Motor neuron (in vitro differentiated cells): Measurements from ENCODE around the gene HS6ST1. TPM values are rescaled to one million over a fixed set of nuclear protein-coding genes. Genes with fewer than 3 reads are reported as not detected.

Experiments used
- ATAC-seq, 8 experiments: fragments of 200-7000 bp; cut with Tn5 transposase; replicated peaks in 6 of 8; 2 replicates each; pipeline ENCODE4 v1.8.0; 2021; ENCODE audit warnings: mild to moderate bottlenecking in 8 of 8, moderate library complexity in 8 of 8
- H3K27ac ChIP-seq, 2 donors: fragments of 250-450 bp; sonication (Bioruptor Pico); 2 replicates each; pipeline ENCODE4 v1.9.0; 2021; ENCODE audit warnings: antibody characterized with exemption in 2 of 2, mild to moderate bottlenecking in 2 of 2, moderate library complexity in 1 of 2
- H3K4me1 ChIP-seq, 2 donors: fragments of 250-450 bp; sonication (Bioruptor Pico); replicated peaks in 1 of 2; 2 replicates each; pipeline ENCODE4 v1.6.1; 2021; ENCODE audit warnings: antibody characterized with exemption in 2 of 2, mild to moderate bottlenecking in 2 of 2, moderate library complexity in 1 of 2
- H3K4me3 ChIP-seq, 5 donors: fragments of 250-450 bp; sonication (Bioruptor Pico); 2 replicates each; pipeline ENCODE4 v1.9.0; 2021; ENCODE audit warnings: antibody characterized with exemption in 5 of 5, mild to moderate bottlenecking in 5 of 5, moderate library complexity in 4 of 5
- WGBS, 10 experiments: fragments of 450-650 bp; shearing (Covaris generic); methylation state at CpG; one replicate each; pipeline ENCODE4 v1.0.0; 2022; 5-methylcytosine and 5-hydroxymethylcytosine counted together
- in situ Hi-C, 9 experiments: fragments of 400-800 bp; cut with MboI; loops; one replicate each; pipeline ENCODE4 v1.15.0; 2021; ENCODE audit warnings: low sequenced_read_pairs in 9 of 9, low pct_unique_long_range_greater_than_20kb in 2 of 9; ENCODE audit not compliant: unreplicated experiment in 9 of 9
- total RNA-seq, 8 experiments: library from RNA; unstranded; fragments of 300-600 nt; gene quantifications; 2 replicates each; pipeline versions ENCODE4 v1.2.3 to v1.2.4, GENCODE V29; 2022

Gene HS6ST1
- total RNA-seq, 8 experiments from 2014 or later: 8.4 to 111 (median 54.1) TPM

- ATAC-seq: no peak
- in situ Hi-C loops: no loop called here
- H3K4me1 ChIP-seq: peaks cover 14 to 19% of the 10 kb centered on the region in 2 donors
- WGBS, 10 experiments: 83 to 100% (median 90%) methylated on average over 1 to 5 of the region's 11 CpGs; no CpG with 5 or more reads in 6 of the 10 experiments
- H3K4me3 ChIP-seq: no peak overlapping the region
- no peak overlapping the region for H3K27ac ChIP-seq
Measured at GRCh38 chr2:128359841-128360240, 41.2 kb upstream of the HS6ST1 start.

GRCh38 chr2:128358941-128359731 is 40.5 kb upstream of the HS6ST1 start:
- peaks cover 14 to 19% of the 10 kb centered on the region in 2 donors for H3K4me1 ChIP-seq
- no peak overlapping the region for H3K27ac ChIP-seq
- no peak for ATAC-seq
- in situ Hi-C loops: no loop called here
- H3K4me3 ChIP-seq: no peak overlapping the region
- WGBS, 10 experiments: 79 to 100% (median 86%) methylated on average over 1 to 9 of the region's 16 CpGs; no CpG with 5 or more reads in 3 of the 10 experiments

GRCh38 chr2:128357506-128358370 is 39.1 kb upstream of the HS6ST1 start:
- WGBS, 10 experiments: 40 to 100% (median 93%) methylated on average over 1 to 9 of the region's 12 CpGs; no CpG with 5 or more reads in 2 of the 10 experiments
- no peak for ATAC-seq
- no peak overlapping the region for H3K4me3 ChIP-seq
- in situ Hi-C loops: no loop called here
- peaks cover 10 to 12% of the 10 kb centered on the region in 2 donors for H3K4me1 ChIP-seq
- H3K27ac ChIP-seq: no peak overlapping the region

- ATAC-seq: no peak
- in situ Hi-C loops: no loop called here
- Histone ChIP-seq H3K4me3 (no peak overlapping the region), H3K27ac (no peak overlapping the region), H3K4me1 (no peaks in the 10 kb centered on the region)
- 40 to 100% (median 94%) methylated on average over 1 to 2 of the region's 2 CpGs; no CpG with 5 or more reads in 3 of the 10 experiments for WGBS, 10 experiments
Measured at GRCh38 chr2:128356127-128356526, 37.5 kb upstream of the HS6ST1 start.

- 29 to 95% (median 75%) methylated on average over 1 to 6 of the region's 6 CpGs; no CpG with 5 or more reads in 2 of the 10 experiments for WGBS, 10 experiments
- in situ Hi-C loops: no loop called here
- no peak overlapping the region for H3K4me3 ChIP-seq
- no peak overlapping the region for H3K27ac ChIP-seq
- H3K4me1 ChIP-seq: no peaks in the 10 kb centered on the region
- peak in 3 of 8 experiments; percentile 47 to 97 (median 95) for ATAC-seq
Measured at GRCh38 chr2:128354726-128355470, 36.2 kb upstream of the HS6ST1 start.

- in situ Hi-C loops: no loop called here
- no peak for ATAC-seq
- Histone ChIP-seq H3K27ac (no peak overlapping the region), H3K4me1 (no peaks in the 10 kb centered on the region), H3K4me3 (no peak overlapping the region)
- WGBS, 10 experiments: 88 to 100% (median 93%) methylated on average over 1 to 3 of the region's 5 CpGs; no CpG with 5 or more reads in 7 of the 10 experiments
Measured at GRCh38 chr2:128354161-128354560, 35.5 kb upstream of the HS6ST1 start.

- ATAC-seq: no peak
- Histone ChIP-seq H3K27ac (no peak overlapping the region), H3K4me3 (no peak overlapping the region), H3K4me1 (peaks cover 8 to 9% of the 10 kb centered on the region in 2 donors)
- 33 to 88% (median 86%) methylated on average over 1 of the region's 1 CpG; no CpG with 5 or more reads in 6 of the 10 experiments for WGBS, 10 experiments
- in situ Hi-C loops: no loop called here
Measured at GRCh38 chr2:128350736-128351135, 32.1 kb upstream of the HS6ST1 start.

GRCh38 chr2:128348701-128349100 is 30.0 kb upstream of the HS6ST1 start:
- 40 to 96% (median 70%) methylated on average over 1 to 4 of the region's 5 CpGs; no CpG with 5 or more reads in 4 of the 10 experiments for WGBS, 10 experiments
- no peak overlapping the region for H3K4me3 ChIP-seq
- no peak overlapping the region for H3K27ac ChIP-seq
- ATAC-seq: no peak
- peaks cover 8 to 9% of the 10 kb centered on the region in 2 donors for H3K4me1 ChIP-seq
- in situ Hi-C loops: loop anchor here in 1 of 9 experiments (25.0 kb wide), 1 partner anchor 1039 kb away; no protein-coding TSS in a partner anchor

- in situ Hi-C loops: loop anchor here in 1 of 9 experiments (25.0 kb wide), 1 partner anchor 1039 kb away; no protein-coding TSS in a partner anchor
- 0 to 93% (median 61%) methylated on average over 1 to 9 of the region's 16 CpGs; no CpG with 5 or more reads in 2 of the 10 experiments for WGBS, 10 experiments
- no peak overlapping the region for H3K27ac ChIP-seq
- no peak overlapping the region for H3K4me3 ChIP-seq
- peaks cover 8 to 9% of the 10 kb centered on the region in 2 donors for H3K4me1 ChIP-seq
- ATAC-seq: peak; percentile 54 to 99 (median 92)
Measured at GRCh38 chr2:128347701-128348539, 29.3 kb upstream of the HS6ST1 start.

GRCh38 chr2:128347171-128347558 is 28.5 kb upstream of the HS6ST1 start:
- Histone ChIP-seq H3K4me3 (no peak overlapping the region), H3K4me1 (peaks cover 8 to 9% of the 10 kb centered on the region in 2 donors), H3K27ac (no peak overlapping the region)
- 96 to 100% (median 97%) methylated on average over 1 to 9 of the region's 14 CpGs; no CpG with 5 or more reads in 7 of the 10 experiments for WGBS, 10 experiments
- in situ Hi-C loops: loop anchor here in 1 of 9 experiments (25.0 kb wide), 1 partner anchor 1040 kb away; no protein-coding TSS in a partner anchor
- ATAC-seq: no peak

GRCh38 chr2:128346291-128347170 is 27.9 kb upstream of the HS6ST1 start:
- H3K4me3 ChIP-seq: no peak overlapping the region
- H3K4me1 ChIP-seq: peaks cover 8 to 9% of the 10 kb centered on the region in 2 donors
- ATAC-seq: no peak
- no peak overlapping the region for H3K27ac ChIP-seq
- WGBS, 10 experiments: 60 to 100% (median 97%) methylated on average over 1 to 11 of the region's 53 CpGs; no CpG with 5 or more reads in 4 of the 10 experiments
- in situ Hi-C loops: loop anchor here in 1 of 9 experiments (25.0 kb wide), 1 partner anchor 1041 kb away; no protein-coding TSS in a partner anchor
